Activated B cell treated with CpG ODN at 0.5 μM for 24 hours (primary cell): ENCODE measurements around the gene DYNC1I1. TPM values are rescaled to one million over a fixed set of nuclear protein-coding genes. Genes with fewer than 3 reads are reported as not detected.

Experiments used
- ATAC-seq: fragments of 200-7000 bp; cut with Tn5 transposase; one replicate; pipeline ENCODE4 v1.10.0; 2021; ENCODE audit warnings: low read depth, mild to moderate bottlenecking, moderate library complexity
- CTCF ChIA-PET: fragments of 350-600 bp; sonication (Branson Sonifier 250); formaldehyde crosslinking; loops from one replicate; lab custom pipeline; 2021; ENCODE audit warnings: antibody characterized with exemption; lab: Charles Lee
- POLR2A ChIA-PET: fragments of 350-600 bp; sonication (Branson Sonifier 250); formaldehyde crosslinking; loops from one replicate; lab custom pipeline; 2021; ENCODE audit warnings: antibody characterized with exemption; lab: Charles Lee
- DNase-seq: peaks from one replicate; pipeline ENCODE4 v3.0.0; 2022
- H3K27ac Mint-ChIP-seq: one replicate; pipeline ENCODE4 v1.8.0; 2020; ENCODE audit warnings: mixed read lengths
- H3K27me3 Mint-ChIP-seq: one replicate; pipeline ENCODE4 v1.8.0; 2021; ENCODE audit warnings: mixed read lengths
- H3K36me3 Mint-ChIP-seq: one replicate; pipeline ENCODE4 v1.8.0; 2021; ENCODE audit warnings: low read depth, mixed read lengths
- H3K4me1 Mint-ChIP-seq: one replicate; pipeline ENCODE4 v1.8.0; 2021; ENCODE audit warnings: mixed read lengths
- H3K4me3 Mint-ChIP-seq: one replicate; pipeline ENCODE4 v1.8.0; 2020; ENCODE audit warnings: mild to moderate bottlenecking, mixed read lengths
- H3K9me3 Mint-ChIP-seq: one replicate; pipeline ENCODE4 v1.8.0; 2020; ENCODE audit warnings: mixed read lengths
- intact Hi-C: fragments of 100-400 bp; cut with micrococcal nuclease; formaldehyde crosslinking; loops from one replicate; pipeline ENCODE4 v1.15.1; 2024
- total RNA-seq: library from RNA; stranded (reverse); gene quantifications from 2 replicates; pipeline ENCODE4 v1.2.3, GENCODE V29; 2022
- TF ChIP-seq, protein P1 (sequence below): fragments of 200-600 bp; IDR thresholded peaks from one replicate; pipeline ENCODE4 v1.8.0; 2022; ENCODE audit warnings: antibody characterized with exemption, mild to moderate bottlenecking

The DYNC1I1 gene
- total RNA-seq, 1 donor from 2014 or later, result not detected

DNA sequence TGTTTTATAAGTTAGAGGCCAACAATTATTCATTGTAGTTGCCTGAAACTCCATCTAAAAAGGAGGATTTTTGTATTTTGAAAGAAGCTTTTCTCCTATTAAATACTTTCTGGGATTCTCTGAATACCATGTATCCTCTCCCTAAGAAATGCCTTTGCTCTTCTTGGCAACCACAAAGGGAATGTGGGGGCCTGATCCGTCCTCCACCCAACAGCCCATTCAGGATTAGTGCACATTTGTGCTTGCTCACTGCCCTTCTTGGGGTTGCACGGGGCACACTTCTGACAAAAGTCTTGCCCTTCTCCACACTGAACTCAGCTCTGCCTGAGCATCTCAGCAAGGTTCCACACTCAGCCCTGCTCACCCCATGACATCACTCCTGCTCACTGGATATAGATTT is 355.4 kb downstream of the DYNC1I1 start:
- Mint-ChIP-seq H3K4me3 (no peak overlapping the region), H3K27ac (no peak overlapping the region), H3K36me3 (peaks cover 51% of the 10 kb centered on the region), H3K27me3 (no peaks in the 10 kb centered on the region), H3K9me3 (no peaks in the 10 kb centered on the region), H3K4me1 (no peaks in the 10 kb centered on the region)
- TF ChIP-seq, protein P1, sequence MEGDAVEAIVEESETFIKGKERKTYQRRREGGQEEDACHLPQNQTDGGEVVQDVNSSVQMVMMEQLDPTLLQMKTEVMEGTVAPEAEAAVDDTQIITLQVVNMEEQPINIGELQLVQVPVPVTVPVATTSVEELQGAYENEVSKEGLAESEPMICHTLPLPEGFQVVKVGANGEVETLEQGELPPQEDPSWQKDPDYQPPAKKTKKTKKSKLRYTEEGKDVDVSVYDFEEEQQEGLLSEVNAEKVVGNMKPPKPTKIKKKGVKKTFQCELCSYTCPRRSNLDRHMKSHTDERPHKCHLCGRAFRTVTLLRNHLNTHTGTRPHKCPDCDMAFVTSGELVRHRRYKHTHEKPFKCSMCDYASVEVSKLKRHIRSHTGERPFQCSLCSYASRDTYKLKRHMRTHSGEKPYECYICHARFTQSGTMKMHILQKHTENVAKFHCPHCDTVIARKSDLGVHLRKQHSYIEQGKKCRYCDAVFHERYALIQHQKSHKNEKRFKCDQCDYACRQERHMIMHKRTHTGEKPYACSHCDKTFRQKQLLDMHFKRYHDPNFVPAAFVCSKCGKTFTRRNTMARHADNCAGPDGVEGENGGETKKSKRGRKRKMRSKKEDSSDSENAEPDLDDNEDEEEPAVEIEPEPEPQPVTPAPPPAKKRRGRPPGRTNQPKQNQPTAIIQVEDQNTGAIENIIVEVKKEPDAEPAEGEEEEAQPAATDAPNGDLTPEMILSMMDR, result no peak
- intact Hi-C loops, result no loop called here
- ChIA-PET CTCF (no interaction called here), POLR2A (no interaction called here)
- ATAC-seq (no peak), DNase-seq (no peak)

DNA sequence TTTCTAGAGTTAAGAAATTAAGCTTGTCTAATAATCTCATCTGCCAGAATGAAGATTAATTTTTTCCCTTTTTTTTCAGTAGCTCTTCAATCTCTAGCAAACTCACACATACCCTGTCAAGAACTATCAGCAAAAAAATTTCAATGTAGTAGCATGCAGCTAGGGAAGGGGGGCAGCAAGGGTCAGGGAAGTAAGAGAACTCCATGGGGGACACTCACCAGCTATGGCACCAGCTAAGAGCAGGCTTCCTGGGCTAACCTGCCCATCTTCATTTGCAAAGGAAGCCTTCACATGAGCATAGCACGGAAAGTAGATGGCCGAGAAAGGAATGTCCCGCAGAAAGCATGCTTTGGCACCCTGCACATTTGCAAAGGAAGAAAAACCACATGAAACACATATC is 359.2 kb downstream of the DYNC1I1 start:
- no peak overlapping the region for H3K4me3 Mint-ChIP-seq
- no peaks in the 10 kb centered on the region for H3K27me3 Mint-ChIP-seq
- ChIA-PET CTCF (interaction anchor here (0.9 kb wide), 1 partner anchor 10 kb away, joined by 3 read pairs; no protein-coding TSS in a partner anchor), POLR2A (no interaction called here)
- ATAC-seq (no peak), DNase-seq (no peak)
- intact Hi-C loops, result no loop called here
- no peaks in the 10 kb centered on the region for H3K9me3 Mint-ChIP-seq
- no peaks in the 10 kb centered on the region for H3K4me1 Mint-ChIP-seq
- peaks cover 65% of the 10 kb centered on the region for H3K36me3 Mint-ChIP-seq
- no peak overlapping the region for H3K27ac Mint-ChIP-seq
- TF ChIP-seq, protein P1, result no peak

DNA sequence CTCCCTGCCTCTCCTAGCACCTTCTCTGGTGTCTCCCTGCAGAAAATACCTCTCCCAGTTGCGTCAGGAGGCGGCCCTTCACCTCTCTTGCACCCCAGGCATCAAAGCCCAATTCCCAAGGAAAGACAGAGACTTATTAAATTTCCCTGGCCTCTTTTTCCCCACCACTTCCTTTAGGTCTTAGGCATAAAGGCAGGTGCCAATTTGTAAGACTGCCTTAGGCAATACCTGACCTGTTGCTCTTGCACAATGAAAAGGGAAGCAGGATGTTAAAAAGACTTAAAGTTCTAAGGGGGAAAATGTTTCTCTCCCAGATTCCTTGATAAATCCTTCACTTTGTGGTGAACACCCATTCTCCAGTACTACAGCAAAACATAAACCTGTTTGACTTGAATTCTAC is 362.9 kb downstream of the DYNC1I1 start:
- CTCF ChIA-PET, result no interaction called here
- Mint-ChIP-seq H3K9me3 (no peaks in the 10 kb centered on the region), H3K27ac (no peak overlapping the region), H3K27me3 (no peaks in the 10 kb centered on the region), H3K4me3 (no peak overlapping the region), H3K36me3 (peaks cover 61% of the 10 kb centered on the region), H3K4me1 (no peaks in the 10 kb centered on the region)
- no peak for ATAC-seq
- POLR2A ChIA-PET, result no interaction called here
- TF ChIP-seq, protein P1, result no peak
- no peak for DNase-seq
- intact Hi-C loops, result no loop called here

DNA sequence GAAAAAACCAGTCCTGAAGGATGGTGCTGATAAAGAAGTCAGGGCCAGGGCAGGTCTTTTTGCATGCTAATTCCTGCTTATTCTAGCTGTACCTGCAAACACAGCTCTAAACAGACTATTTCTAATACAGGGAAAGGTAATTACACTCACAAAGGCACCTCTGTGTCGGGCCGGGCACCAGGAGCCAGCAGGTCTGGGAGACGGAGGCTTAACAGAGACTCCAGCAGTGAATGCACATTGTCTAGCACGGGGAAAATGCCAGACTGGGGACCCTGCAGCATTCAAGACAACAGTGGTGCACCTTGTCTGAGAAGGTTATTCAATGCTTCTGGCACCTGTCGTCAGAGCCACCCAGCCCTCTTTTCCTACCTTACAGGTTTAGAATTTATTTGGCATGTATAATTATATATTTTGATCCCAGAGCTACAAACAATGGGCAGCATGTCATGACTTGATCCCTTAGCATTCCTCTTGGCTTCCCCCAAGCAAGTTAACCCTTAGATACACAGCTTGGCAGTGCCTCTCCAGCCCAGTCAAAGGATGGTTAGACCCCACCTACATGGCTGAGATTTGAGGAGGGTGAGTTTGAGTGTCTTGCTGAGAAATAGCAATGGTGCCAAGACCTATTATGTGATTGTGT is 364.4 kb downstream of the DYNC1I1 start:
- Mint-ChIP-seq H3K4me3 (no peak overlapping the region), H3K27me3 (no peaks in the 10 kb centered on the region), H3K4me1 (no peaks in the 10 kb centered on the region), H3K9me3 (no peaks in the 10 kb centered on the region), H3K27ac (no peak overlapping the region), H3K36me3 (peaks cover 58% of the 10 kb centered on the region)
- CTCF ChIA-PET, result no interaction called here
- TF ChIP-seq, protein P1, result no peak
- ATAC-seq, result no peak
- intact Hi-C loops, result no loop called here
- POLR2A ChIA-PET, result no interaction called here
- no peak for DNase-seq

DNA sequence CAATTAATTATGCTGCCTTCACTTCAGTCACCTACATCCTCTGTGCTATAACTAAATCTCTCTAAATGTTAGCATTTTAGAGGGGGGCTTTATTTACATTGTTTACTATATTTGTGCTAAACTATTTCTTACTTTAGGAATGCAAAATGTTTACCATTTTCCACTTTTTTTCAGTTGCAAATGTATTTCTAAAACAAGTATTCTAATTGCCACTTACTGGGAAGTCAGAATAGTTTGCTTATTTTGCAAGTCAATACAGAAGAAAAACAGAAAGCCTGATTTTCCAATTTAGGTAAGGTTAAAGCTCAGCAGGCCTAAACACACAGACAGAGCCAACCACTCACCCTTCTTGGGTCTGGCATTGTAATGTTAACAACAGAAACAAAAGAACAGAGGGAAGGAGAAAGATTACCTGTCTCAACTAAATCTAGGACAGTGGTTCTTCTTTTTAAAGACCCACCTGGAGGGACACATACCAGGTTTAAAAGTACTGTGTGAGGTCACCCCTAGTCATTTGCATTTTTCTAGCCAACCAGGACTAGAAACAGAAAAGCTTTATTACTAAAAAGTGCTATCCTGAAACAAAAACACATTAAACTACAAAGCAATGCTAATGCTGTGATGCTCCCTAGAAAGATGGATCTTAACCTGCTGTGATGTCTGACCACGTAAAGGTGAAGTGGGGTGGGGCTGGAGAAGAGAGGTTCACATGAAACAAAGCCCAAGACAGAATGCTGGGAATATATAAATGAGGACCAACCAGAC is 371.3 kb downstream of the DYNC1I1 start:
- CTCF ChIA-PET, result no interaction called here
- no peak for DNase-seq
- Mint-ChIP-seq H3K9me3 (no peaks in the 10 kb centered on the region), H3K27me3 (no peaks in the 10 kb centered on the region), H3K36me3 (peaks cover 66% of the 10 kb centered on the region), H3K4me3 (no peak overlapping the region), H3K4me1 (no peaks in the 10 kb centered on the region), H3K27ac (no peak overlapping the region)
- TF ChIP-seq, protein P1, result no peak
- intact Hi-C loops, result no loop called here
- POLR2A ChIA-PET, result no interaction called here
- no peak for ATAC-seq
